K562 (cell line): Measurements from ENCODE around the gene PAQR8. TPM values are rescaled to one million over a fixed set of nuclear protein-coding genes. Genes with fewer than 3 reads are reported as not detected.

ENCODE experiments used
- ATAC-seq: fragments of 200-7000 bp; cut with Tn5 transposase; 3 replicates; pipeline ENCODE4 v1.9.1; 2020; ENCODE audit warnings: moderate library complexity
- BruUV-seq: library from RNA; stranded (reverse); fragments of 400-500 nt; replicated peaks from 2 replicates; lab custom pipeline; 2021; lab: Mats Ljungman, UMichigan
- CTCF ChIA-PET: fragments of 300-600 bp; formaldehyde crosslinking; extraction: SDS; loops from one replicate; lab custom pipeline; 2021; ENCODE audit warnings: low intra/inter-chr PET ratio; lab: Yijun Ruan, JAX
- POLR2A ChIA-PET: fragments of 300-600, 350-650 bp; sonication (Branson Sonifier 250); formaldehyde crosslinking; extraction: SDS; loops from one replicate; lab custom pipeline; 2021; ENCODE audit warnings: antibody characterized with exemption, inconsistent platforms; lab: Yijun Ruan, JAX
- DNase-seq, 4 experiments: peaks; one replicate each; pipeline versions ENCODE4 v3.0.0 to v3.0.0-alpha.2; 2011 to 2018; ENCODE audit warnings: low spot score in 3 of 4, mixed read lengths in 3 of 4; ENCODE audit errors: extremely low read depth in 1 of 4
- FAIRE-seq: peaks from 2 replicates; lab custom pipeline; 2011; peaks lifted over from hg19 to GRCh38; lab: Jason Lieb, UNC
- H2AFZ ChIP-seq: 2 replicates; pipeline ENCODE4 v1.6.0; 2011; ENCODE audit warnings: low read depth, low read length, control low read depth, inconsistent platforms
- H3K27ac ChIP-seq: fragments of 200-600 bp; 3 replicates; pipeline ENCODE4 v1.8.0; 2011; ENCODE audit warnings: low read depth, mild to moderate bottlenecking, control low read depth, inconsistent platforms, low read length, moderate library complexity, mixed read lengths; ENCODE audit errors: extremely low read depth
- H3K27me3 ChIP-seq, 2 experiments: fragments of 300-600 bp in 1 of 2; 2 replicates in 1 of 2; 3 replicates in 1 of 2; pipeline versions ENCODE4 v1.6.0 to v1.8.0; 2011; ENCODE audit warnings: inconsistent platforms in 2 of 2, low read length in 2 of 2, mild to moderate bottlenecking in 1 of 2, mixed read lengths in 1 of 2, moderate library complexity in 1 of 2; ENCODE audit not compliant: control insufficient read depth in 2 of 2, insufficient read depth in 2 of 2
- H3K36me3 ChIP-seq: fragments of 300-600 bp; 3 replicates; pipeline ENCODE4 v1.8.0; 2011; ENCODE audit warnings: mild to moderate bottlenecking, low read length, inconsistent platforms; ENCODE audit not compliant: control insufficient read depth, insufficient read depth
- H3K4me1 ChIP-seq, 2 experiments: fragments of 200-600 bp in 1 of 2; replicated peaks in 1 of 2; 2 replicates in 1 of 2; 3 replicates in 1 of 2; pipeline versions ENCODE4 v1.5.1 to v1.8.0; 2011; ENCODE audit warnings: inconsistent platforms in 2 of 2, low read length in 2 of 2, mild to moderate bottlenecking in 1 of 2, mixed read lengths in 1 of 2, moderate library complexity in 1 of 2; ENCODE audit not compliant: control insufficient read depth in 2 of 2, insufficient read depth in 2 of 2
- H3K4me2 ChIP-seq: 2 replicates; pipeline ENCODE4 v1.6.1; 2011; ENCODE audit warnings: low read length, control low read depth, inconsistent platforms, mixed read lengths; ENCODE audit not compliant: insufficient read depth
- H3K4me3 ChIP-seq: fragments of 200-600 bp; sonication (generic), shearing (Covaris generic); 2 replicates; pipeline ENCODE4 v1.5.1; 2016; ENCODE audit warnings: control low read depth, inconsistent platforms
- H3K79me2 ChIP-seq: fragments of 200-600 bp; 3 replicates; pipeline ENCODE4 v1.8.0; 2011; ENCODE audit warnings: low read length, inconsistent platforms; ENCODE audit not compliant: control insufficient read depth, insufficient read depth
- H3K9ac ChIP-seq, 2 experiments: 2 replicates each; pipeline versions ENCODE4 v1.6.0 to v1.6.1; 2011; ENCODE audit warnings: low read depth in 2 of 2, low read length in 2 of 2, control low read depth in 1 of 2, inconsistent platforms in 1 of 2, mild to moderate bottlenecking in 1 of 2, mixed read lengths in 1 of 2; ENCODE audit not compliant: insufficient read depth in 1 of 2
- H3K9me1 ChIP-seq: one replicate; pipeline ENCODE4 v1.6.0; 2011; ENCODE audit warnings: inconsistent platforms, mild to moderate bottlenecking, low read length, moderate library complexity; ENCODE audit not compliant: control insufficient read depth, insufficient read depth
- H3K9me3 ChIP-seq: replicated peaks from 2 replicates; pipeline ENCODE4 v1.5.1; 2011; ENCODE audit warnings: low read depth, low read length, inconsistent platforms; ENCODE audit not compliant: control insufficient read depth, insufficient read depth
- H4K20me1 ChIP-seq: replicated peaks from 2 replicates; pipeline ENCODE4 v1.6.1; 2011; ENCODE audit warnings: low read length, inconsistent platforms, mixed read lengths; ENCODE audit not compliant: control insufficient read depth, insufficient read depth
- CBFA2T3 ChIP-seq: fragments of 450-650 bp; IDR thresholded peaks from 2 replicates; pipeline ENCODE4 v1.6.1; 2017
- DPF2 ChIP-seq: fragments of 450-650 bp; IDR thresholded peaks from 2 replicates; pipeline ENCODE4 v1.6.1; 2016
- EGR1 ChIP-seq: fragments of 450-650 bp; conservative IDR thresholded peaks from 2 replicates; pipeline ENCODE4 v1.6.1; 2017; ENCODE audit warnings: mild to moderate bottlenecking
- ESRRA ChIP-seq: fragments of 450-650 bp; IDR thresholded peaks from 2 replicates; pipeline ENCODE4 v1.6.1; 2014; ENCODE audit warnings: low read depth, mild to moderate bottlenecking, moderate library complexity, borderline replicate concordance
- HDGF ChIP-seq: fragments of 450-650 bp; IDR thresholded peaks from 2 replicates; pipeline ENCODE4 v1.6.1; 2016
- MAFK ChIP-seq: IDR thresholded peaks from 2 replicates; pipeline ENCODE4 v1.6.1; 2011; ENCODE audit warnings: low read length, improper control_type of control experiment
- MYC ChIP-seq, 2 experiments: fragments of 250-450 bp in 1 of 2; sonication (Bioruptor Pico) in 1 of 2; IDR thresholded peaks; 2 replicates each; pipeline versions ENCODE4 v1.5.1 to v1.6.1; 2012 to 2021; ENCODE audit warnings: low read depth in 2 of 2, borderline replicate concordance in 1 of 2, improper control_type of control experiment in 1 of 2, low read length in 1 of 2, mild to moderate bottlenecking in 1 of 2, moderate library complexity in 1 of 2
- NCOA2 ChIP-seq, 2 experiments: fragments of 450-650 bp; IDR thresholded peaks; 2 replicates each; pipeline ENCODE4 v1.6.1; 2018; ENCODE audit warnings: mild to moderate bottlenecking in 2 of 2, moderate library complexity in 1 of 2; ENCODE audit not compliant: partially characterized antibody in 2 of 2
- NR3C1 ChIP-seq: sonication (generic); formaldehyde crosslinking; IDR thresholded peaks from 2 replicates; pipeline ENCODE4 v1.8.1; 2022; ENCODE audit warnings: missing genetic modification reagents
- SP2 ChIP-seq: IDR thresholded peaks from 2 replicates; pipeline ENCODE4 v1.6.1; 2011; ENCODE audit warnings: mild to moderate bottlenecking, low read depth, low read length, moderate library complexity; ENCODE audit not compliant: poor library complexity, severe bottlenecking; ENCODE audit errors: extremely low read depth
- ZNF165 ChIP-seq: fragments of 250-450 bp; sonication (Bioruptor Pico); IDR thresholded peaks from 2 replicates; pipeline ENCODE4 v1.4.0; 2020; ENCODE audit warnings: borderline replicate concordance
- ZNF586 ChIP-seq: fragments of 450-650 bp; formaldehyde crosslinking; conservative IDR thresholded peaks from 2 replicates; pipeline ENCODE4 v1.4.0; 2020; ENCODE audit warnings: mild to moderate bottlenecking, moderate library complexity
- WGBS: fragments of 100-300 bp; shearing (Covaris generic); methylation state at CpG from one replicate; pipeline ENCODE4 v1.1.6; 2016; ENCODE audit warnings: low coverage, mixed read lengths; ENCODE audit not compliant: insufficient coverage; ENCODE audit errors: missing lambda C conversion rate; 5-methylcytosine and 5-hydroxymethylcytosine counted together
- in situ Hi-C: fragments of 300-500 bp; cut with MboI; formaldehyde crosslinking; loops from 4 replicates; pipeline ENCODE4 v1.15.0; 2018; ENCODE audit warnings: inconsistent platforms, mixed read lengths
- intact Hi-C: fragments of 100-400 bp; cut with micrococcal nuclease; formaldehyde crosslinking; loops from 2 replicates; pipeline ENCODE4 v1.14.2; 2022
- polyA plus RNA-seq, 8 experiments: library from polyadenylated mRNA; depleted of rRNA in 4 of 8; stranded (reverse) in 5 of 8; unstranded in 3 of 8; fragments of >200 nt; fragmentation: Nextera tagmentation in 2 of 8; fragmentation: Illumina TruSeq in 1 of 8; extraction: Ambion mirVana in 2 of 8; extraction: Trizol in 1 of 8; gene quantifications; 2 replicates each; pipeline versions ENCODE4 v1.2.1 to v1.2.3, GENCODE V29; 2011 to 2014; ENCODE audit warnings: inconsistent platforms in 1 of 8, missing spikeins in 1 of 8
- total RNA-seq, 7 experiments: library from RNA; depleted of rRNA in 6 of 7; stranded (reverse); fragments of >200 nt in 6 of 7; fragmentation: Illumina TruSeq in 2 of 7; extraction: Trizol in 2 of 7; gene quantifications; 2 replicates each; pipeline versions ENCODE4 v1.2.1 to v1.2.3, GENCODE V29; 2011 to 2021; ENCODE audit warnings: low replicate concordance in 1 of 7
- TF ChIP-seq, protein P1 (sequence below): fragments of 250-450 bp; sonication (Bioruptor Pico); IDR thresholded peaks from 2 replicates; pipeline ENCODE4 v1.4.0; 2020; ENCODE audit warnings: mild to moderate bottlenecking, moderate library complexity
- TF ChIP-seq, protein P2 (sequence below): fragments of 450-650 bp; formaldehyde crosslinking; conservative IDR thresholded peaks from 2 replicates; pipeline ENCODE4 v1.4.0; 2022; ENCODE audit warnings: mild to moderate bottlenecking, missing genetic modification characterization
- TF ChIP-seq, protein P3 (sequence below), 3 experiments: fragments of 200-800 bp in 1 of 3; fragments of 250-450 bp in 1 of 3; fragments of 450-650 bp in 1 of 3; sonication (Bioruptor Pico) in 1 of 3; sonication (Bioruptor generic) in 1 of 3; formaldehyde crosslinking in 1 of 3; IDR thresholded peaks; 2 replicates each; pipeline versions ENCODE4 v1.6.1 to v1.8.0; 2016 to 2022; ENCODE audit warnings: mild to moderate bottlenecking in 2 of 3, missing genetic modification characterization in 2 of 3, missing compliant biosample characterization in 1 of 3, moderate library complexity in 1 of 3

PAQR8 gene
- total and polyA plus RNA-seq, 9 of the 15 experiments (the other 6 are each of a cell fraction or from before 2014, with no cell fraction given) = 1.4 to 10.2 (median 3.5) TPM

DNA sequence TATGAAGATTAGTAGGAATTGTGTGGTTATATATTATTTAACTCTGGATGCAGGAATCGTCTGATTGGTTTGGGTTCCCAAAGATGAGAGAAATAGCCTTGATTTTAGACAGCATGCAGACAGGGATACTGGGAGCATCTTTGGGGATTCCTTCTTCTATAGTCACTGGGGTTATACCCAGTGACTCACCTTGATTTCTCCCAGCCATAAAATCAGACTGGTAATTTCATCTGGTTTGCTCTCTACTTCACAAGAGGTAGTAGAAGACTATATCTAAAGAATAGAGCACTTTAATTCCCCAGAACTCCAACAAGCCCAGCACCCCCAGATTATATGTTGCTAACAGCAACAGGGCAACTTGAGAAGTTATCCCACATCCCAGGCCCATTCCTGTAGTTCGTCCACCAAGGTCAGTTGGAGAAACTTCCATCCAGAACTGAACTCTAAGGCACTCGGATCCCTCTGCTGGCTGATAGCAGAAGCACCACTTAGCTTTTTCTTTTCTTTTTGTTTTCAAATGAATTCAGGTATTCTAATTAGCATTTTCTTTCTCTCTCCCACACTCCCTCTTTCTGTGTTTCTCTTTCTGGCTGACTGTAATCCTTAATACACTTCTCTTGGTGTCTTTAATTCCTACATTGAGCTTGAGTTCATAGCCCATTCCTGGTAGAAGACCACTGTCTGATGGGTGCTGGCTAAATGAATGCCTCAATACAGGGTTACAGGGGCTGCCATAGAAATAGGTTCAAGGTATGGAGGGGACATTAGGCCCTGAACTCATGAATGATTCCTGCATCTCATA is 37.8 kb downstream of the PAQR8 start:
- Histone ChIP-seq H4K20me1 (no peaks in the 10 kb centered on the region), H3K27me3 (no peaks in the 10 kb centered on the region), H3K27ac (no peak overlapping the region), H3K9ac (no peak overlapping the region), H3K4me1 (peaks cover 0 to 4% of the 10 kb centered on the region in 2 experiments; a peak in 4 of 5 replicates), H3K4me2 (no peak overlapping the region), H3K36me3 (peaks cover 2% of the 10 kb centered on the region; the same call in 1 of the 3 replicates), H3K4me3 (no peak overlapping the region), H2AFZ (no peak overlapping the region), H3K9me3 (no peaks in the 10 kb centered on the region), H3K9me1 (no peaks in the 10 kb centered on the region), H3K79me2 (no peaks in the 10 kb centered on the region)
- FAIRE-seq = peak; percentile 84
- in situ Hi-C loops = loop anchor here (5.0 to 25.0 kb wide), 2 partner anchors 237 to 1088 kb away; no protein-coding TSS in a partner anchor
- ChIA-PET CTCF (interaction anchor here (0.7 to 3.4 kb wide), 3 partner anchors 113 to 289 kb away, joined by 4 to 24 read pairs (median 10); partner anchors contain the start of gene MCM3), POLR2A (interaction anchor here (0.7 to 1.2 kb wide), 2 partner anchors 78 to 87 kb away, joined by 3 read pairs; no protein-coding TSS in a partner anchor)
- 29% methylated on average over 3 of the region's 3 CpGs for WGBS
- intact Hi-C loops = loop anchor here (1.0 kb wide), 1 partner anchor 112 kb away; no protein-coding TSS in a partner anchor
- peak; percentile 54 to 69 (median 58) for DNase-seq
- BruUV-seq = no TSS peak
- ATAC-seq = peak; percentile 84
- TF ChIP-seq, protein P1, sequence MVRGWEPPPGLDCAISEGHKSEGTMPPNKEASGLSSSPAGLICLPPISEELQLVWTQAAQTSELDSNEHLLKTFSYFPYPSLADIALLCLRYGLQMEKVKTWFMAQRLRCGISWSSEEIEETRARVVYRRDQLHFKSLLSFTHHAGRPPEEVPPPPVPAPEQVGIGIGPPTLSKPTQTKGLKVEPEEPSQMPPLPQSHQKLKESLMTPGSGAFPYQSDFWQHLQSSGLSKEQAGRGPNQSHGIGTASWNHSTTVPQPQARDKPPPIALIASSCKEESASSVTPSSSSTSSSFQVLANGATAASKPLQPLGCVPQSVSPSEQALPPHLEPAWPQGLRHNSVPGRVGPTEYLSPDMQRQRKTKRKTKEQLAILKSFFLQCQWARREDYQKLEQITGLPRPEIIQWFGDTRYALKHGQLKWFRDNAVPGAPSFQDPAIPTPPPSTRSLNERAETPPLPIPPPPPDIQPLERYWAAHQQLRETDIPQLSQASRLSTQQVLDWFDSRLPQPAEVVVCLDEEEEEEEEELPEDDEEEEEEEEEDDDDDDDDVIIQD (CRISPR knock-in tag) = no peak
- TF ChIP-seq MYC (IDR thresholded peaks at IDR 0.05; ENCODE audit: low read depth, low read length) (no peak), MYC (CRISPR knock-in tag; IDR thresholded peaks at IDR 0.05; ENCODE audit: borderline replicate concordance, low read depth) (no peak), ZNF586 (no peak), EGR1 (no peak), CBFA2T3 (no peak), MAFK (no peak), ESRRA (no peak), NR3C1 (CRISPR knock-in tag) (no peak), NCOA2 (IDR thresholded peaks at IDR 0.05; ENCODE audit: partially characterized antibody in 2 of 2) (no peak), ZNF165 (no peak), DPF2 (no peak), SP2 (no peak), HDGF (no peak)
- TF ChIP-seq, protein P2, sequence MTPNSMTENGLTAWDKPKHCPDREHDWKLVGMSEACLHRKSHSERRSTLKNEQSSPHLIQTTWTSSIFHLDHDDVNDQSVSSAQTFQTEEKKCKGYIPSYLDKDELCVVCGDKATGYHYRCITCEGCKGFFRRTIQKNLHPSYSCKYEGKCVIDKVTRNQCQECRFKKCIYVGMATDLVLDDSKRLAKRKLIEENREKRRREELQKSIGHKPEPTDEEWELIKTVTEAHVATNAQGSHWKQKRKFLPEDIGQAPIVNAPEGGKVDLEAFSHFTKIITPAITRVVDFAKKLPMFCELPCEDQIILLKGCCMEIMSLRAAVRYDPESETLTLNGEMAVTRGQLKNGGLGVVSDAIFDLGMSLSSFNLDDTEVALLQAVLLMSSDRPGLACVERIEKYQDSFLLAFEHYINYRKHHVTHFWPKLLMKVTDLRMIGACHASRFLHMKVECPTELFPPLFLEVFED = no peak
- TF ChIP-seq, protein P3, sequence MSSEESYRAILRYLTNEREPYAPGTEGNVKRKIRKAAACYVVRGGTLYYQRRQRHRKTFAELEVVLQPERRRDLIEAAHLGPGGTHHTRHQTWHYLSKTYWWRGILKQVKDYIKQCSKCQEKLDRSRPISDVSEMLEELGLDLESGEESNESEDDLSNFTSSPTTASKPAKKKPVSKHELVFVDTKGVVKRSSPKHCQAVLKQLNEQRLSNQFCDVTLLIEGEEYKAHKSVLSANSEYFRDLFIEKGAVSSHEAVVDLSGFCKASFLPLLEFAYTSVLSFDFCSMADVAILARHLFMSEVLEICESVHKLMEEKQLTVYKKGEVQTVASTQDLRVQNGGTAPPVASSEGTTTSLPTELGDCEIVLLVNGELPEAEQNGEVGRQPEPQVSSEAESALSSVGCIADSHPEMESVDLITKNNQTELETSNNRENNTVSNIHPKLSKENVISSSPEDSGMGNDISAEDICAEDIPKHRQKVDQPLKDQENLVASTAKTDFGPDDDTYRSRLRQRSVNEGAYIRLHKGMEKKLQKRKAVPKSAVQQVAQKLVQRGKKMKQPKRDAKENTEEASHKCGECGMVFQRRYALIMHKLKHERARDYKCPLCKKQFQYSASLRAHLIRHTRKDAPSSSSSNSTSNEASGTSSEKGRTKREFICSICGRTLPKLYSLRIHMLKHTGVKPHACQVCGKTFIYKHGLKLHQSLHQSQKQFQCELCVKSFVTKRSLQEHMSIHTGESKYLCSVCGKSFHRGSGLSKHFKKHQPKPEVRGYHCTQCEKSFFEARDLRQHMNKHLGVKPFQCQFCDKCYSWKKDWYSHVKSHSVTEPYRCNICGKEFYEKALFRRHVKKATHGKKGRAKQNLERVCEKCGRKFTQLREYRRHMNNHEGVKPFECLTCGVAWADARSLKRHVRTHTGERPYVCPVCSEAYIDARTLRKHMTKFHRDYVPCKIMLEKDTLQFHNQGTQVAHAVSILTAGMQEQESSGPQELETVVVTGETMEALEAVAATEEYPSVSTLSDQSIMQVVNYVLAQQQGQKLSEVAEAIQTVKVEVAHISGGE (CRISPR knock-in tag; IDR thresholded peaks at IDR 0.05) = no peak
